Astrocyte (in vitro differentiated cells and primary cell): ENCODE measurements around the gene CDH23.

Source experiments
- CTCF ChIP-seq: IDR thresholded peaks from 2 replicates; pipeline ENCODE4 v1.5.1; 2011; ENCODE audit warnings: low read depth, mild to moderate bottlenecking, inconsistent platforms, low read length, moderate library complexity; ENCODE audit not compliant: insufficient read depth
- EZH2 ChIP-seq: IDR thresholded peaks from 2 replicates; pipeline ENCODE4 v1.6.1; 2012; ENCODE audit warnings: mild to moderate bottlenecking, low read length, inconsistent platforms; ENCODE audit not compliant: insufficient read depth

GRCh38 chr10:71429304-71429703, 32.6 kb downstream of the CDH23 start:
- TF ChIP-seq CTCF (no peak), EZH2 (no peak)
